H9 (cell line): ENCODE data around the gene CDC42EP3. TPM values are rescaled to one million over a fixed set of nuclear protein-coding genes. Genes with fewer than 3 reads are reported as not detected.

ENCODE experiments used
- DNase-seq: peaks from one replicate; pipeline ENCODE4 v3.0.0-alpha.2; 2017
- H2AFZ ChIP-seq: one replicate; pipeline ENCODE4 v1.6.1; 2013; ENCODE audit warnings: mild to moderate bottlenecking, low read length, control low read depth, moderate library complexity
- H2AK5ac ChIP-seq: 2 replicates; pipeline ENCODE4 v1.6.1; 2013; ENCODE audit warnings: low read length, control low read depth, mixed read lengths; ENCODE audit not compliant: insufficient read length
- H2BK120ac ChIP-seq: one replicate; pipeline ENCODE4 v1.6.1; 2013; ENCODE audit warnings: low read depth, mild to moderate bottlenecking, low read length, control low read depth, inconsistent platforms; ENCODE audit not compliant: poor library complexity, severe bottlenecking
- H2BK12ac ChIP-seq: 2 replicates; pipeline ENCODE4 v1.6.1; 2013; ENCODE audit warnings: low read length, control low read depth, mixed read lengths, low read depth; ENCODE audit not compliant: insufficient read length
- H2BK15ac ChIP-seq: 2 replicates; pipeline ENCODE4 v1.6.1; 2013; ENCODE audit warnings: low read depth, low read length, control low read depth
- H2BK20ac ChIP-seq: one replicate; pipeline ENCODE4 v1.6.1; 2013; ENCODE audit warnings: low read depth, mild to moderate bottlenecking, low read length, control low read depth, inconsistent platforms; ENCODE audit not compliant: poor library complexity, severe bottlenecking
- H2BK5ac ChIP-seq: 2 replicates; pipeline ENCODE4 v1.6.1; 2013; ENCODE audit warnings: low read length, control low read depth, mixed read lengths; ENCODE audit not compliant: insufficient read length
- H3K14ac ChIP-seq: 2 replicates; pipeline ENCODE4 v1.6.1; 2013; ENCODE audit warnings: low read length, control low read depth; ENCODE audit not compliant: insufficient read depth
- H3K18ac ChIP-seq: 2 replicates; pipeline ENCODE4 v1.6.1; 2013; ENCODE audit warnings: low read depth, mild to moderate bottlenecking, mixed read lengths, low read length, control low read depth; ENCODE audit not compliant: insufficient read length
- H3K23ac ChIP-seq: 2 replicates; pipeline ENCODE4 v1.6.1; 2013; ENCODE audit warnings: low read length, control low read depth, mixed read lengths, low read depth; ENCODE audit not compliant: insufficient read length
- H3K23me2 ChIP-seq: 2 replicates; pipeline ENCODE4 v1.6.1; 2013; ENCODE audit warnings: low read depth, mild to moderate bottlenecking, mixed read lengths, low read length, control low read depth; ENCODE audit not compliant: insufficient read length, poor library complexity, severe bottlenecking
- H3K27ac ChIP-seq: 2 replicates; pipeline ENCODE4 v1.5.1; 2013; ENCODE audit warnings: low read length, control low read depth, mixed read lengths, low read depth; ENCODE audit not compliant: insufficient read length
- H3K27me3 ChIP-seq: 2 replicates; pipeline ENCODE4 v1.6.1; 2013; ENCODE audit warnings: low read length, control low read depth, inconsistent platforms; ENCODE audit not compliant: insufficient read depth
- H3K4ac ChIP-seq: 2 replicates; pipeline ENCODE4 v1.6.1; 2013; ENCODE audit warnings: low read depth, mild to moderate bottlenecking, control low read depth, inconsistent platforms, low read length, moderate library complexity
- H3K4me1 ChIP-seq: 2 replicates; pipeline ENCODE4 v1.6.1; 2013; ENCODE audit warnings: low read length, control low read depth, inconsistent platforms; ENCODE audit not compliant: insufficient read depth
- H3K4me2 ChIP-seq: 2 replicates; pipeline ENCODE4 v1.6.1; 2013; ENCODE audit warnings: low read length, control low read depth, mixed read lengths; ENCODE audit not compliant: insufficient read length, insufficient read depth
- H3K56ac ChIP-seq: 2 replicates; pipeline ENCODE4 v1.6.1; 2013; ENCODE audit warnings: low read depth, mild to moderate bottlenecking, mixed read lengths, low read length, control low read depth; ENCODE audit not compliant: insufficient read length
- H3K79me1 ChIP-seq: 2 replicates; pipeline ENCODE4 v1.6.1; 2013; ENCODE audit warnings: low read depth, mild to moderate bottlenecking, moderate library complexity, low read length, control low read depth, inconsistent platforms; ENCODE audit not compliant: insufficient read depth, poor library complexity, severe bottlenecking
- H3K79me2 ChIP-seq: 2 replicates; pipeline ENCODE4 v1.6.1; 2013; ENCODE audit warnings: low read length, control low read depth, inconsistent platforms; ENCODE audit not compliant: insufficient read depth
- H3K9ac ChIP-seq: 2 replicates; pipeline ENCODE4 v1.6.1; 2013; ENCODE audit warnings: low read length, control low read depth, mixed read lengths; ENCODE audit not compliant: insufficient read length; ENCODE audit errors: extremely low read depth
- H3K9me3 ChIP-seq: one replicate; pipeline ENCODE4 v1.6.1; 2013; ENCODE audit warnings: low read depth, low read length, inconsistent platforms; ENCODE audit not compliant: control insufficient read depth
- H3T11ph ChIP-seq: one replicate; pipeline ENCODE4 v1.6.1; 2013; ENCODE audit warnings: mild to moderate bottlenecking, low read length, control low read depth, inconsistent platforms
- H4K20me1 ChIP-seq: one replicate; pipeline ENCODE4 v1.6.1; 2013; ENCODE audit not compliant: control insufficient read depth, insufficient read length, insufficient read depth
- H4K5ac ChIP-seq: 2 replicates; pipeline ENCODE4 v1.6.1; 2013; ENCODE audit warnings: low read depth, mild to moderate bottlenecking, mixed read lengths, low read length, control low read depth; ENCODE audit not compliant: insufficient read length
- H4K8ac ChIP-seq: replicated peaks from 2 replicates; pipeline ENCODE4 v1.6.1; 2013; ENCODE audit warnings: low read length, control low read depth, mixed read lengths, low read depth; ENCODE audit not compliant: insufficient read length
- H4K91ac ChIP-seq: 2 replicates; pipeline ENCODE4 v1.6.1; 2013; ENCODE audit warnings: low read depth, mild to moderate bottlenecking, moderate library complexity, mixed read lengths, low read length, control low read depth; ENCODE audit not compliant: insufficient read length
- H3K27ac Mint-ChIP-seq, 3 experiments: 2 replicates in 2 of 3; 3 replicates in 1 of 3; pipeline ENCODE4 v1.8.0; 2020 to 2021; ENCODE audit warnings: mixed read lengths in 3 of 3, mild to moderate bottlenecking in 1 of 3, moderate library complexity in 1 of 3
- H3K27me3 Mint-ChIP-seq: 2 replicates; pipeline ENCODE4 v1.8.0; 2021; ENCODE audit warnings: low read depth, mild to moderate bottlenecking, moderate library complexity, mixed read lengths
- H3K36me3 Mint-ChIP-seq, 3 experiments: 2 replicates in 2 of 3; 3 replicates in 1 of 3; pipeline ENCODE4 v1.8.0; 2020 to 2021; ENCODE audit warnings: low read depth in 3 of 3, mixed read lengths in 3 of 3; ENCODE audit not compliant: insufficient read depth in 1 of 3
- H3K4me1 Mint-ChIP-seq, 2 experiments: 2 replicates each; pipeline ENCODE4 v1.8.0; 2020; ENCODE audit warnings: mixed read lengths in 2 of 2
- H3K4me3 Mint-ChIP-seq, 2 experiments: 2 replicates in 1 of 2; 3 replicates in 1 of 2; pipeline ENCODE4 v1.8.0; 2020 to 2021; ENCODE audit warnings: mild to moderate bottlenecking in 2 of 2, mixed read lengths in 2 of 2, moderate library complexity in 1 of 2
- H3K9me3 Mint-ChIP-seq, 2 experiments: 2 replicates in 1 of 2; 3 replicates in 1 of 2; pipeline ENCODE4 v1.8.0; 2020; ENCODE audit warnings: mild to moderate bottlenecking in 2 of 2, mixed read lengths in 2 of 2, moderate library complexity in 1 of 2
- CTCF ChIP-seq: fragments of 200-600 bp; sonication (generic); conservative IDR thresholded peaks from 3 replicates; pipeline ENCODE4 v1.8.0; 2021; ENCODE audit warnings: antibody characterized with exemption, mild to moderate bottlenecking
- WGBS: extraction: QIAGEN DNeasy Blood & Tissue Kit; methylation state at CpG from one replicate; pipeline ENCODE4 v1.1.7; 2013; ENCODE audit warnings: missing lambda C conversion rate, low lambda C conversion rate, mixed read lengths; ENCODE audit not compliant: insufficient read length; ENCODE audit errors: extremely low coverage; 5-methylcytosine and 5-hydroxymethylcytosine counted together
- total RNA-seq: library from RNA; stranded (reverse); gene quantifications from 2 replicates; pipeline ENCODE4 v1.2.1, GENCODE V29; 2021

Gene CDC42EP3
- total RNA-seq, 1 experiment from 2014 or later, result 61.5 TPM

GRCh38 chr2:37645836-37646235 lies 25.6 kb downstream of the CDC42EP3 start:
- Histone ChIP-seq H3K14ac (no peak overlapping the region; the same call in 1 of the 2 replicates), H2BK12ac (no peak overlapping the region), H2BK120ac (no peak overlapping the region), H3K4me2 (no peak overlapping the region), H3K4me1 (no peaks in the 10 kb centered on the region), H3K27ac (no peak overlapping the region), H2BK20ac (no peak overlapping the region), H2AK5ac (no peak overlapping the region), H4K20me1 (no peaks in the 10 kb centered on the region), H4K5ac (no peak overlapping the region), H3K79me1 (peaks cover 19% of the 10 kb centered on the region), H3K23me2 (no peaks in the 10 kb centered on the region), H3K18ac (no peak overlapping the region), H3K23ac (no peak overlapping the region), H2BK15ac (no peak overlapping the region), H3T11ph (no peak overlapping the region), H2BK5ac (no peak overlapping the region), H3K9me3 (no peaks in the 10 kb centered on the region), H3K27me3 (no peaks in the 10 kb centered on the region), H3K56ac (no peak overlapping the region), H4K8ac (no peak overlapping the region), H4K91ac (no peak overlapping the region), H3K79me2 (peaks cover 6% of the 10 kb centered on the region; the same call in 1 of the 2 replicates), H3K4ac (no peak overlapping the region), H3K9ac (no peak overlapping the region), H2AFZ (no peak overlapping the region)
- Mint-ChIP-seq H3K36me3 (peaks cover 59 to 83% (median 72%) of the 10 kb centered on the region in 3 experiments), H3K9me3 (peaks cover 12 to 13% of the 10 kb centered on the region in 2 experiments), H3K27ac (no peak overlapping the region), H3K4me3 (no peak overlapping the region), H3K27me3 (no peaks in the 10 kb centered on the region), H3K4me1 (peaks cover 15 to 19% of the 10 kb centered on the region in 2 experiments)
- no CpG with 5 or more reads among the region's 9 CpGs for WGBS
- no peak for DNase-seq
- no peak for TF ChIP-seq CTCF
